IMR-90 (cell line): ENCODE results near the gene SWAP70. TPM values are rescaled to one million over a fixed set of nuclear protein-coding genes. Genes with fewer than 3 reads are reported as not detected.

Experiments used
- ATAC-seq: fragments of 200-7000 bp; cut with Tn5 transposase; 2 replicates; pipeline ENCODE4 v1.9.1; 2020; ENCODE audit warnings: low read depth, mild to moderate bottlenecking, moderate library complexity
- BruUV-seq: library from RNA; stranded (reverse); fragments of 400-500 nt; replicated peaks from 2 replicates; lab custom pipeline; 2021; lab: Mats Ljungman, UMichigan
- CTCF ChIA-PET: fragments of 300-600 bp; formaldehyde crosslinking; extraction: SDS; loops from one replicate; lab custom pipeline; 2021; ENCODE audit warnings: antibody characterized with exemption; lab: Yijun Ruan, JAX
- POLR2A ChIA-PET: fragments of 300-600 bp; sonication (Branson Sonifier 250); formaldehyde crosslinking; loops from one replicate; lab custom pipeline; 2022; ENCODE audit warnings: antibody characterized with exemption; ENCODE audit not compliant: unreplicated experiment; lab: Charles Lee
- DNase-seq: peaks from one replicate; pipeline ENCODE4 v3.0.0; 2013
- H2AFZ ChIP-seq: replicated peaks from 2 replicates; pipeline ENCODE3; 2013; ENCODE audit warnings: low read length, mild to moderate bottlenecking; ENCODE audit not compliant: poor library complexity
- H2AK5ac ChIP-seq: 2 replicates; pipeline ENCODE4 v1.6.1; 2013; ENCODE audit warnings: low read depth, low read length, inconsistent platforms
- H2AK9ac ChIP-seq: replicated peaks from 2 replicates; pipeline ENCODE3; 2013; ENCODE audit warnings: mild to moderate bottlenecking, low read depth, low read length, moderate library complexity; ENCODE audit not compliant: poor library complexity
- H2BK120ac ChIP-seq: 2 replicates; pipeline ENCODE4 v1.6.1; 2013; ENCODE audit warnings: low read depth, low read length, inconsistent platforms
- H2BK15ac ChIP-seq: 3 replicates; pipeline ENCODE4 v1.6.1; 2013; ENCODE audit warnings: low read depth, low read length, inconsistent platforms
- H2BK20ac ChIP-seq: 2 replicates; pipeline ENCODE4 v1.6.1; 2013; ENCODE audit warnings: low read depth, mild to moderate bottlenecking, inconsistent platforms, low read length, moderate library complexity
- H2BK5ac ChIP-seq: 2 replicates; pipeline ENCODE4 v1.6.1; 2013; ENCODE audit warnings: mild to moderate bottlenecking, low read depth, low read length, inconsistent platforms; ENCODE audit not compliant: poor library complexity, severe bottlenecking
- H3K14ac ChIP-seq: replicated peaks from 2 replicates; pipeline ENCODE4 v1.6.1; 2013; ENCODE audit warnings: low read depth, low read length, inconsistent platforms
- H3K18ac ChIP-seq: 2 replicates; pipeline ENCODE4 v1.6.1; 2013; ENCODE audit warnings: low read depth, low read length, control low read depth
- H3K23ac ChIP-seq: 2 replicates; pipeline ENCODE4 v1.6.1; 2013; ENCODE audit warnings: low read depth, low read length, inconsistent platforms
- H3K27ac ChIP-seq: 2 replicates; pipeline ENCODE4 v1.5.1; 2013; ENCODE audit warnings: mild to moderate bottlenecking, control low read depth, low read length; ENCODE audit not compliant: insufficient read depth
- H3K27me3 ChIP-seq: 2 replicates; pipeline ENCODE4 v1.6.1; 2013; ENCODE audit warnings: low read length; ENCODE audit not compliant: control insufficient read depth, insufficient read depth
- H3K36me3 ChIP-seq: 2 replicates; pipeline ENCODE4 v1.6.1; 2013; ENCODE audit warnings: low read length, mixed read lengths; ENCODE audit not compliant: control insufficient read depth, insufficient read depth
- H3K4ac ChIP-seq: 2 replicates; pipeline ENCODE4 v1.6.1; 2013; ENCODE audit warnings: low read depth, low read length, inconsistent platforms
- H3K4me1 ChIP-seq: 2 replicates; pipeline ENCODE4 v1.6.1; 2013; ENCODE audit warnings: low read length, mixed read lengths; ENCODE audit not compliant: control insufficient read depth, insufficient read depth
- H3K4me2 ChIP-seq: 2 replicates; pipeline ENCODE4 v1.6.1; 2013; ENCODE audit warnings: low read depth, mild to moderate bottlenecking, control low read depth, low read length, moderate library complexity
- H3K4me3 ChIP-seq: 2 replicates; pipeline ENCODE4 v1.5.1; 2013; ENCODE audit warnings: low read depth, mild to moderate bottlenecking, control low read depth, low read length, moderate library complexity; ENCODE audit not compliant: insufficient read depth
- H3K56ac ChIP-seq: 2 replicates; pipeline ENCODE4 v1.6.1; 2013; ENCODE audit warnings: low read length, inconsistent platforms; ENCODE audit not compliant: insufficient read depth; ENCODE audit errors: extremely low read depth
- H3K79me1 ChIP-seq, 2 experiments: 2 replicates each; pipeline ENCODE4 v1.6.1; 2013; ENCODE audit warnings: low read length in 2 of 2, inconsistent platforms in 1 of 2, low read depth in 1 of 2
- H3K9ac ChIP-seq: 2 replicates; pipeline ENCODE4 v1.6.1; 2013; ENCODE audit warnings: low read depth, low read length, control low read depth
- H3K9me1 ChIP-seq: 2 replicates; pipeline ENCODE4 v1.6.1; 2013; ENCODE audit warnings: low read length, inconsistent platforms; ENCODE audit not compliant: insufficient read depth
- H3K9me3 ChIP-seq: 2 replicates; pipeline ENCODE4 v1.6.1; 2013; ENCODE audit warnings: low read length; ENCODE audit not compliant: control insufficient read depth, insufficient read depth
- H4K20me1 ChIP-seq: 2 replicates; pipeline ENCODE4 v1.6.1; 2013; ENCODE audit warnings: low read length, inconsistent platforms; ENCODE audit not compliant: insufficient read depth
- H4K5ac ChIP-seq: 2 replicates; pipeline ENCODE4 v1.6.1; 2013; ENCODE audit warnings: mild to moderate bottlenecking, low read depth, low read length, control low read depth
- H4K8ac ChIP-seq, 2 experiments: 2 replicates each; pipeline ENCODE4 v1.6.1; 2013; ENCODE audit warnings: low read depth in 2 of 2, low read length in 2 of 2, control low read depth in 1 of 2, inconsistent platforms in 1 of 2
- H4K91ac ChIP-seq: 2 replicates; pipeline ENCODE4 v1.6.1; 2013; ENCODE audit warnings: low read depth, low read length, inconsistent platforms; ENCODE audit not compliant: insufficient read depth
- FOS ChIP-seq: fragments of 150-350 bp; IDR thresholded peaks from 2 replicates; pipeline ENCODE4 v1.6.1; 2016; ENCODE audit warnings: low read depth, low read length
- MAFK ChIP-seq: IDR thresholded peaks from 2 replicates; pipeline ENCODE4 v1.6.1; 2012; ENCODE audit warnings: low read depth, low read length, improper control_type of control experiment
- MAZ ChIP-seq: IDR thresholded peaks from 2 replicates; pipeline ENCODE4 v1.6.1; 2012; ENCODE audit warnings: low read depth, mild to moderate bottlenecking, low read length, improper control_type of control experiment, moderate library complexity, borderline replicate concordance
- NFE2L2 ChIP-seq: fragments of 150-350 bp; IDR thresholded peaks from 2 replicates; pipeline ENCODE4 v1.6.1; 2016; ENCODE audit warnings: low read depth, mild to moderate bottlenecking, low read length
- POLR2A ChIP-seq: IDR thresholded peaks from 2 replicates; pipeline ENCODE4 v1.6.1; 2012; ENCODE audit warnings: mild to moderate bottlenecking, low read depth, low read length
- RCOR1 ChIP-seq: IDR thresholded peaks from 2 replicates; pipeline ENCODE4 v1.6.1; 2012; ENCODE audit warnings: mild to moderate bottlenecking, low read length, improper control_type of control experiment; ENCODE audit not compliant: insufficient replicate concordance
- RFX5 ChIP-seq: IDR thresholded peaks from 2 replicates; pipeline ENCODE4 v1.8.0; 2012; ENCODE audit warnings: low read depth, mild to moderate bottlenecking, low read length, moderate library complexity
- SMC3 ChIP-seq: fragments of 150-350 bp; IDR thresholded peaks from 2 replicates; pipeline ENCODE4 v1.6.1; 2016; ENCODE audit warnings: low read depth, mild to moderate bottlenecking, antibody characterized with exemption, low read length, moderate library complexity
- WGBS, 2 experiments: methylation state at CpG; one replicate each; pipeline versions ENCODE4 v1.1.5 to v1.1.7; 2013; ENCODE audit warnings: missing lambda C conversion rate in 2 of 2; ENCODE audit not compliant: insufficient read length in 1 of 2; ENCODE audit errors: extremely low coverage in 2 of 2; 5-methylcytosine and 5-hydroxymethylcytosine counted together
- dilution Hi-C: fragments of 300-500 bp; cut with HindIII; formaldehyde crosslinking; loops from one replicate; pipeline ENCODE4 v1.14.3; 2018; ENCODE audit warnings: low sequenced_read_pairs; ENCODE audit not compliant: unreplicated experiment
- in situ Hi-C: fragments of 300-500 bp; cut with MboI; formaldehyde crosslinking; loops from 3 replicates; pipeline ENCODE4 v1.14.3; 2019; ENCODE audit warnings: low sequenced_read_pairs, inconsistent platforms, mixed read lengths
- intact Hi-C: fragments of 100-400 bp; cut with micrococcal nuclease; formaldehyde crosslinking; loops from 2 replicates; pipeline ENCODE4 v1.10.0; 2022
- polyA plus RNA-seq, 3 experiments: library from polyadenylated mRNA; depleted of rRNA; stranded (reverse); fragments of >200 nt; gene quantifications; 2 replicates each; pipeline ENCODE4 v1.2.3, GENCODE V29; 2012; ENCODE audit warnings: low replicate concordance in 1 of 3
- total RNA-seq: library from RNA; depleted of rRNA; stranded (reverse); fragments of >200 nt; gene quantifications from 2 replicates; pipeline ENCODE4 v1.2.3, GENCODE V29; 2012
- TF ChIP-seq, protein P1 (sequence below): fragments of 150-350 bp; IDR thresholded peaks from 2 replicates; pipeline ENCODE4 v1.6.1; 2016; ENCODE audit warnings: low read depth, mild to moderate bottlenecking, low read length, moderate library complexity, borderline replicate concordance
- TF ChIP-seq, protein P2 (sequence below): fragments of 150-350 bp; IDR thresholded peaks from 2 replicates; pipeline ENCODE4 v1.6.1; 2017; ENCODE audit warnings: mild to moderate bottlenecking, antibody characterized with exemption, low read length, low read depth

SWAP70 gene
- total and polyA plus RNA-seq, 2 of the 4 experiments (the other 2 are of a cell fraction): 15.5 to 19.9 TPM

DNA sequence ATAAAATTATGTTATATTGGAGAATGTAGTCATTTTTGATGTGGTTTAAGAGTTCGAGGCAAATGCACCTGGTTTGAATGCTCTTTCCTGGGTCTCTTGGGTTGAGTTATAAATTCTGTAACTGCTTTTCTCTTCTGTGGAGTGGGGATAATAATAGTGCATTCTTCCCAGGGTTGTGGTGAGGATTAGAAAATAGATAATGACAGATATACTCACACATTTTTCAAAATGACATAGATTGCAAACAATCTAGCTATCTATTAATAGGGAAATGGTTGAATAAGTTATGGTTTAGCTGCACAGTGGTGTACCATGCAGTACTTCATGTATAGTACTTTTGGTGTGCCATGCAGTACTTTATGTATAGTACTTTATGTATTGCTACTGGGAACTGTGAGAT, 67.4 kb downstream of the SWAP70 start:
- no TSS peak for BruUV-seq
- intact Hi-C loops (no loop called here), in situ Hi-C loops (no loop called here), dilution Hi-C loops (no loop called here)
- no peak overlapping the region for H2AFZ ChIP-seq
- H4K5ac ChIP-seq: no peak overlapping the region
- H3K4me2 ChIP-seq: no peak overlapping the region
- no peak overlapping the region for H3K9ac ChIP-seq
- CTCF ChIA-PET: no interaction called here
- no peak overlapping the region for H3K27ac ChIP-seq
- no peak overlapping the region for H2AK9ac ChIP-seq
- no peak overlapping the region for H2BK120ac ChIP-seq
- no peak overlapping the region for H3K18ac ChIP-seq
- peaks cover 3% of the 10 kb centered on the region for H3K9me1 ChIP-seq
- no peaks in the 10 kb centered on the region for H3K27me3 ChIP-seq
- no peak overlapping the region for H4K91ac ChIP-seq
- no peaks in the 10 kb centered on the region; the same call in 1 of the 2 replicates for H4K20me1 ChIP-seq
- H2AK5ac ChIP-seq: no peak overlapping the region
- no peak overlapping the region for H3K4me3 ChIP-seq
- DNase-seq: no peak
- H3K9me3 ChIP-seq: peaks cover 2% of the 10 kb centered on the region; the same call in 1 of the 2 replicates
- POLR2A ChIA-PET: no interaction called here
- no peak overlapping the region for H2BK5ac ChIP-seq
- H3K79me1 ChIP-seq: peaks cover 18 to 56% of the 10 kb centered on the region in 2 experiments
- no CpG with 5 or more reads among the region's 1 CpG for WGBS, 2 experiments
- H2BK15ac ChIP-seq: no peak overlapping the region
- no peak overlapping the region for H3K56ac ChIP-seq
- ATAC-seq: no peak
- H3K36me3 ChIP-seq: peaks cover 26% of the 10 kb centered on the region
- no peak overlapping the region for H3K4ac ChIP-seq
- no peak overlapping the region for H4K8ac ChIP-seq
- no peak overlapping the region for H3K23ac ChIP-seq
- H2BK20ac ChIP-seq: no peak overlapping the region
- H3K14ac ChIP-seq: no peak overlapping the region
- TF ChIP-seq MAZ (no peak), SMC3 (no peak), RCOR1 (no peak), POLR2A (no peak), NFE2L2 (no peak), FOS (no peak), RFX5 (no peak), MAFK (no peak)
- TF ChIP-seq, protein P1, sequence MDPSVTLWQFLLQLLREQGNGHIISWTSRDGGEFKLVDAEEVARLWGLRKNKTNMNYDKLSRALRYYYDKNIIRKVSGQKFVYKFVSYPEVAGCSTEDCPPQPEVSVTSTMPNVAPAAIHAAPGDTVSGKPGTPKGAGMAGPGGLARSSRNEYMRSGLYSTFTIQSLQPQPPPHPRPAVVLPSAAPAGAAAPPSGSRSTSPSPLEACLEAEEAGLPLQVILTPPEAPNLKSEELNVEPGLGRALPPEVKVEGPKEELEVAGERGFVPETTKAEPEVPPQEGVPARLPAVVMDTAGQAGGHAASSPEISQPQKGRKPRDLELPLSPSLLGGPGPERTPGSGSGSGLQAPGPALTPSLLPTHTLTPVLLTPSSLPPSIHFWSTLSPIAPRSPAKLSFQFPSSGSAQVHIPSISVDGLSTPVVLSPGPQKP: no peak
- TF ChIP-seq, protein P2, sequence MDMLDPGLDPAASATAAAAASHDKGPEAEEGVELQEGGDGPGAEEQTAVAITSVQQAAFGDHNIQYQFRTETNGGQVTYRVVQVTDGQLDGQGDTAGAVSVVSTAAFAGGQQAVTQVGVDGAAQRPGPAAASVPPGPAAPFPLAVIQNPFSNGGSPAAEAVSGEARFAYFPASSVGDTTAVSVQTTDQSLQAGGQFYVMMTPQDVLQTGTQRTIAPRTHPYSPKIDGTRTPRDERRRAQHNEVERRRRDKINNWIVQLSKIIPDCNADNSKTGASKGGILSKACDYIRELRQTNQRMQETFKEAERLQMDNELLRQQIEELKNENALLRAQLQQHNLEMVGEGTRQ: no peak
- H3K4me1 ChIP-seq: peaks cover 4% of the 10 kb centered on the region
